Activated gamma-delta T cell treated with anti-CD3 and anti-CD28 coated beads, Interleukin-2, amount 50 U/mL, for 16 hours (primary cell): ENCODE data around the gene AMBP.

Source experiments
- DNase-seq: peaks from one replicate; pipeline ENCODE4 v3.0.0-alpha.2; 2020; ENCODE audit warnings: low read depth

Gene AMBP

GRCh38 chr9:114031037-114031630 lies 47.0 kb downstream of the AMBP start:
- DNase-seq = no peak

- no peak for DNase-seq
Measured at GRCh38 chr9:114030364-114030763, 47.7 kb downstream of the AMBP start.

- DNase-seq = no peak
Measured at GRCh38 chr9:114029311-114030170, 48.6 kb downstream of the AMBP start.

- no peak for DNase-seq
Measured at GRCh38 chr9:114028646-114029045, 49.5 kb downstream of the AMBP start.

GRCh38 chr9:114027863-114028465 lies 50.1 kb downstream of the AMBP start:
- DNase-seq = no peak

GRCh38 chr9:114027159-114027862 lies 50.8 kb downstream of the AMBP start:
- no peak for DNase-seq

GRCh38 chr9:114026335-114026734 lies 51.8 kb downstream of the AMBP start:
- DNase-seq = no peak

- no peak for DNase-seq
Measured at GRCh38 chr9:114025760-114026159, 52.3 kb downstream of the AMBP start.

GRCh38 chr9:114025196-114025753 lies 52.8 kb downstream of the AMBP start:
- no peak for DNase-seq

GRCh38 chr9:114023961-114024360 lies 54.1 kb downstream of the AMBP start:
- DNase-seq = no peak

- DNase-seq = no peak
Measured at GRCh38 chr9:114021578-114021977, 56.5 kb downstream of the AMBP start.

GRCh38 chr9:114017741-114018715 lies 60.1 kb downstream of the AMBP start:
- DNase-seq = no peak

GRCh38 chr9:114016629-114017423 lies 61.3 kb downstream of the AMBP start:
- no peak for DNase-seq

GRCh38 chr9:114016101-114016500 lies 62.0 kb downstream of the AMBP start:
- no peak for DNase-seq

- no peak for DNase-seq
Measured at GRCh38 chr9:114015607-114016006, 62.5 kb downstream of the AMBP start.

GRCh38 chr9:114014044-114014443 lies 64.1 kb downstream of the AMBP start:
- DNase-seq = no peak

- no peak for DNase-seq
Measured at GRCh38 chr9:114012126-114012525, 66.0 kb downstream of the AMBP start.

- DNase-seq = no peak
Measured at GRCh38 chr9:114011313-114011712, 66.8 kb downstream of the AMBP start.
